IPS-NIHi11 (cell line): ENCODE measurements around the gene HJURP.

Experiments used
- DNase-seq: peaks from one replicate; pipeline ENCODE4 v3.0.0; 2012; ENCODE audit warnings: mixed read lengths, low spot score

The HJURP gene

GRCh38 chr2:233813236-233814055, 40.9 kb downstream of the HJURP start:
- no peak for DNase-seq

GRCh38 chr2:233811732-233812131, 42.6 kb downstream of the HJURP start:
- DNase-seq, result no peak

GRCh38 chr2:233811087-233811486, 43.2 kb downstream of the HJURP start:
- DNase-seq, result no peak

GRCh38 chr2:233810385-233810784, 44.0 kb downstream of the HJURP start:
- no peak for DNase-seq

GRCh38 chr2:233807966-233808935, 46.1 kb downstream of the HJURP start:
- no peak for DNase-seq

- DNase-seq, result no peak
Measured at GRCh38 chr2:233807215-233807865, 47.0 kb downstream of the HJURP start.

GRCh38 chr2:233803994-233804393, 50.3 kb downstream of the HJURP start:
- no peak for DNase-seq

- no peak for DNase-seq
Measured at GRCh38 chr2:233803292-233803911, 50.9 kb downstream of the HJURP start.

- no peak for DNase-seq
Measured at GRCh38 chr2:233802132-233802815, 52.1 kb downstream of the HJURP start.

GRCh38 chr2:233801357-233802131, 52.8 kb downstream of the HJURP start:
- DNase-seq, result no peak

- no peak for DNase-seq
Measured at GRCh38 chr2:233800208-233800607, 54.1 kb downstream of the HJURP start.

GRCh38 chr2:233799716-233800115, 54.6 kb downstream of the HJURP start:
- DNase-seq, result no peak

GRCh38 chr2:233799087-233799665, 55.2 kb downstream of the HJURP start:
- DNase-seq, result no peak

GRCh38 chr2:233798335-233799086, 55.8 kb downstream of the HJURP start:
- DNase-seq, result no peak

- DNase-seq, result no peak
Measured at GRCh38 chr2:233796254-233796653, 58.1 kb downstream of the HJURP start.

- no peak for DNase-seq
Measured at GRCh38 chr2:233795735-233796171, 58.6 kb downstream of the HJURP start.

- DNase-seq, result no peak
Measured at GRCh38 chr2:233794128-233794658, 60.1 kb downstream of the HJURP start.

GRCh38 chr2:233793465-233794127, 60.7 kb downstream of the HJURP start:
- DNase-seq, result no peak
